CMK (cell line): ENCODE results near the gene ABLIM2.
A peak's percentile ranks its signal among the peaks of the same experiment; 100 is the strongest.

ENCODE experiments used
- DNase-seq: peaks from one replicate; pipeline ENCODE4 v3.0.0-alpha.2; 2010; ENCODE audit warnings: low read depth

Gene ABLIM2

GRCh38 chr4:7978907-7979651 is 179.5 kb downstream of the ABLIM2 start:
- no peak for DNase-seq

GRCh38 chr4:7978489-7978888 is 180.1 kb downstream of the ABLIM2 start:
- DNase-seq, result no peak

- DNase-seq, result no peak
Observed at GRCh38 chr4:7976634-7977033, 182.0 kb downstream of the ABLIM2 start.

GRCh38 chr4:7976025-7976424 is 182.6 kb downstream of the ABLIM2 start:
- DNase-seq, result no peak

- DNase-seq, result no peak
Observed at GRCh38 chr4:7974425-7974824, 184.2 kb downstream of the ABLIM2 start.

GRCh38 chr4:7973545-7973981 is 185.1 kb downstream of the ABLIM2 start:
- DNase-seq, result no peak

- no peak for DNase-seq
Observed at GRCh38 chr4:7971881-7972500, 186.6 kb downstream of the ABLIM2 start.

GRCh38 chr4:7971159-7971631 is 187.4 kb downstream of the ABLIM2 start:
- DNase-seq, result no peak

- DNase-seq, result no peak
Observed at GRCh38 chr4:7970361-7970946, 188.2 kb downstream of the ABLIM2 start.

GRCh38 chr4:7968262-7968896 is 190.2 kb downstream of the ABLIM2 start:
- no peak for DNase-seq

- DNase-seq, result peak; percentile 73
Observed at GRCh38 chr4:7967501-7968261, 190.9 kb downstream of the ABLIM2 start.

- DNase-seq, result no peak
Observed at GRCh38 chr4:7967063-7967440, 191.6 kb downstream of the ABLIM2 start.

GRCh38 chr4:7966281-7967062 is 192.1 kb downstream of the ABLIM2 start:
- DNase-seq, result no peak

GRCh38 chr4:7964890-7965662 is 193.5 kb downstream of the ABLIM2 start:
- no peak for DNase-seq

- DNase-seq, result no peak
Observed at GRCh38 chr4:7964459-7964858, 194.2 kb downstream of the ABLIM2 start.

- no peak for DNase-seq
Observed at GRCh38 chr4:7963691-7964090, 194.9 kb downstream of the ABLIM2 start.

GRCh38 chr4:7962609-7963508 is 195.8 kb downstream of the ABLIM2 start:
- no peak for DNase-seq

GRCh38 chr4:7960790-7961655 is 197.6 kb downstream of the ABLIM2 start:
- DNase-seq, result no peak
